MG63 (cell line): ENCODE measurements around the gene ADAMTS5. TPM values are rescaled to one million over a fixed set of nuclear protein-coding genes. Genes with fewer than 3 reads are reported as not detected.

ENCODE experiments used
- DNase-seq: peaks from one replicate; pipeline ENCODE4 v3.0.0-alpha.2; 2020
- H3K27me3 ChIP-seq: fragments of 250-450 bp; sonication (Bioruptor Pico); 2 replicates; pipeline ENCODE4 v1.5.1; 2020; ENCODE audit warnings: mild to moderate bottlenecking, moderate library complexity
- H3K36me3 ChIP-seq: fragments of 250-450 bp; sonication (Bioruptor Pico); 2 replicates; pipeline ENCODE4 v1.5.1; 2020; ENCODE audit warnings: mild to moderate bottlenecking, moderate library complexity
- H3K4me3 ChIP-seq: fragments of 250-450 bp; sonication (Bioruptor Pico); 2 replicates; pipeline ENCODE4 v1.5.1; 2020; ENCODE audit warnings: mild to moderate bottlenecking, moderate library complexity
- H3K9me3 ChIP-seq: fragments of 250-450 bp; sonication (Bioruptor Pico); 2 replicates; pipeline ENCODE4 v1.5.1; 2020; ENCODE audit warnings: mild to moderate bottlenecking, moderate library complexity
- total RNA-seq: library from RNA; depleted of rRNA; stranded (reverse); fragments of >200 nt; shearing (Covaris generic); gene quantifications from 2 replicates; pipeline ENCODE4 v1.2.3, GENCODE V29; 2014; ENCODE audit warnings: low replicate concordance

Gene ADAMTS5
- total RNA-seq, 1 experiment from 2014 or later = 10.3 TPM

DNA sequence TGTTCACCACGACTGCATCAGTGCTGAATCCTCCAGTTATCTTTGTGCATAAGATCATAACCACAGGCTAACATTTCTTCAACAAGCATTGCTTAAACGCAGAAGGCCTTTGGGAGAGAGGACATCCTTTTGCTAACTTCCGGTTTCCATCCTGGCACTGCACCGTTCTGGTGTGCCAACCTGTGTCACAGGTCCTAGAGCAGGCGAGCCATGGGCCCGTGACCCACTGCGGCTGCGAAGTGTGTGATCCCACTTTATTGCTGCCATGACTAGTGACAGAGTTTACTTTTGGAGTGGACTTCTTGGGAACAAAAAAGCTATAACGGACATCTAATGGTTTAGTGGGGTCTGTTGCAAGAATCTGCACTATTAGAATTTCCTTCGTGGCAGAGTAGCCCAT, 42.9 kb downstream of the ADAMTS5 start:
- Histone ChIP-seq H3K36me3 (peaks cover 89% of the 10 kb centered on the region), H3K4me3 (no peak overlapping the region), H3K9me3 (no peaks in the 10 kb centered on the region), H3K27me3 (no peaks in the 10 kb centered on the region)
- no peak for DNase-seq

GRCh38 chr21:26920055-26920454, 46.8 kb downstream of the ADAMTS5 start:
- Histone ChIP-seq H3K27me3 (no peaks in the 10 kb centered on the region), H3K4me3 (no peak overlapping the region), H3K36me3 (peaks cover 56% of the 10 kb centered on the region), H3K9me3 (no peaks in the 10 kb centered on the region)
- peak; percentile 9 for DNase-seq

DNA sequence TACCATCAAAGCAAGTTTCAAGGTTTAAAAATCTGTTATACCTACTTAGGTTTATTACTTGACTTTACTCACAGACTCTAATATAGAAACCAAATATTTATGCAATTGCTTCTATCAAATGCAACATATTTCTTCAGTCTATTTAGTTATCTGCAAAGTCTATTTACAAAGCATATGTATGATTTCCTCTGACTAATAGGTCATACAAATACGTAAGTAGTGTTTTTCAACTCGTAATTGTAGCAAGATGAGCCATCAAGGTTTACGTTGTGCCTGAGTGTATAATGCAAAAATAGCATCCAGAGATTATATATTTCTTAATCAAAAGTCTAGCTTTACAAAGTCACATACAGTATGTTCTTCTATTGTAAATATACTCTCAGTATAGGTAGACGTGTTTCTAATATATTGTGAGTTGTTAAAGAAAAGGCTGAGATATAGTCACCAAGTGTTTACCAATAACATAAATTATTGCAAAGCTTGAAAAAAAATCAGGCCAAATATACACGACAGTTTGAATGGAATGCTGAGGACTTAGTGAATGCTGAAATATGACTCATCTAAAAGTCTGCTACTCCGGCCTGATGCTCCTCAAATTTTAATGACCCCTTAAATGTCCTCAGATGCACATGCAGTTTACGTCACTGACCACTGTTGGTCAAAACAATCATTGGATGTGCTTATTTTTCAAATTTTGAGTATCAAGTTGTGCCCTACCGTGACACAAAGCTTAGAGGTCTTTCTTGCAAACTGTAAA, 48.4 kb downstream of the ADAMTS5 start:
- no peak for DNase-seq
- no peak overlapping the region for H3K4me3 ChIP-seq
- no peaks in the 10 kb centered on the region for H3K9me3 ChIP-seq
- H3K36me3 ChIP-seq = peaks cover 41% of the 10 kb centered on the region
- H3K27me3 ChIP-seq = no peaks in the 10 kb centered on the region

GRCh38 chr21:26916799-26917198, 50.1 kb downstream of the ADAMTS5 start:
- DNase-seq = no peak
- Histone ChIP-seq H3K9me3 (no peaks in the 10 kb centered on the region), H3K4me3 (no peak overlapping the region), H3K27me3 (no peaks in the 10 kb centered on the region), H3K36me3 (peaks cover 24% of the 10 kb centered on the region)

GRCh38 chr21:26914557-26914956, 52.3 kb downstream of the ADAMTS5 start:
- Histone ChIP-seq H3K9me3 (no peaks in the 10 kb centered on the region), H3K4me3 (no peak overlapping the region), H3K27me3 (no peaks in the 10 kb centered on the region), H3K36me3 (peaks cover 6% of the 10 kb centered on the region; the same call in 1 of the 2 replicates)
- no peak for DNase-seq

DNA sequence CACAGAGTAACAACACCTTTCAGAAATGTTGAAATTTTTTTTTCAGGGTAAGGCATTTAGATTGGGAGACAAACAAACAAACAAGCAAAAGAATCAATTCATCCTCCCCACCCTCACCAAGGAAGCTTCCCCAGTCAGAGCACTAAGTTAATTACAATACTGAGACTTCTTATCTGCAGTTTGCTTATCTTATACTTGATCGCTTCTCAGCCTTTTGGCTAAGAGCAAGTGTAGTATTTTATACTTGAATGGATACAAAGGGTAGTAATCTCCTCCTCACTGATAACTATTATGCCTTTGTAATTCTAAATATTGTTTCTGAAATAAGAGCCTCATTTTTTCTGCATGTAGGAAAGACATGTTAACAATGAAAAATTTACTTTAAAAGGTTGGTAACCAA, 54.4 kb downstream of the ADAMTS5 start:
- DNase-seq = no peak
- Histone ChIP-seq H3K27me3 (no peaks in the 10 kb centered on the region), H3K9me3 (no peaks in the 10 kb centered on the region)

DNA sequence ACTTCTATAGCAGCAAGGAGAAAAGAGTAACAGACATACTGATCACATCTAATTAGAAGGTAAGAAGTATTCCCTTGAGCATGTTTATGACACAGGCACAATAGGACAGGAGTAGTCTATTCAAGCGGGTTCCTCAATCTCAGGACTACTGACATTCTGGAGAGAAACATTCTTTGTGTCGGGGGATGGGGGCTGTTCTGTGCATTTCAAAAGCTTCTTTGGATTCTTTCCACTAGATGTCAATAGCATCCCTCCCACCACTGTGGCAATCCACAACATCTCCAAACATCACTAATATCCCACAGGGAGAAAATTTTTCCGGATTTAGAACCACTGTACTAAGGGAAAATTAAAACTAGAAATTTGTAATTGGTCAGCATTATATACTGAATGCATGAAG, 56.9 kb downstream of the ADAMTS5 start:
- Histone ChIP-seq H3K4me3 (no peak overlapping the region), H3K27me3 (no peaks in the 10 kb centered on the region), H3K36me3 (no peaks in the 10 kb centered on the region), H3K9me3 (no peaks in the 10 kb centered on the region)
- DNase-seq = no peak

More for the DNA sequence above, 54.4 kb downstream of the ADAMTS5 start:
- H3K36me3 ChIP-seq = no peaks in the 10 kb centered on the region
- H3K4me3 ChIP-seq = no peak overlapping the region

- no peaks in the 10 kb centered on the region for H3K27me3 ChIP-seq
- no peaks in the 10 kb centered on the region for H3K9me3 ChIP-seq
- no peak for DNase-seq
- H3K4me3 ChIP-seq = no peak overlapping the region
- no peaks in the 10 kb centered on the region for H3K36me3 ChIP-seq
Observed at GRCh38 chr21:26900980-26901379, 65.9 kb downstream of the ADAMTS5 start.

DNA sequence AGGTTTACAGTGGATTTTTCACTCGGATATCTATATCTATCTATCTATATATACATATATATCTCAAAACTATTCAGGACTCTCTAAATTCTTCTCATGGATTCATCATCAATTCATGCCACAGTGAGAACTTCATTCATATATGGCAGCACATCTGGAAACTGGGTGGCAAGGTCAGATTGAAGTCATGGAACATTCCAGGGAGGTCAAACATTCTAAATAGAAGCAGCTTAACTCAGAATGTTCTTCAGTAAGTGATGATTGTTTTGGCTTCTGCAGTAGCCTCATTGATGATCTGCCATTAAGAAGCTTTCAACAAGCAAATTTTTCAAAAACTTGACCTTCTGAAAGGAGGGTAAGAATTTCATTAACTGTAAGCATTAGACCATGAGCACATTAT, 74.7 kb downstream of the ADAMTS5 start:
- H3K4me3 ChIP-seq = no peak overlapping the region
- H3K27me3 ChIP-seq = no peaks in the 10 kb centered on the region
- DNase-seq = no peak
- no peaks in the 10 kb centered on the region for H3K36me3 ChIP-seq
- H3K9me3 ChIP-seq = no peaks in the 10 kb centered on the region

DNA sequence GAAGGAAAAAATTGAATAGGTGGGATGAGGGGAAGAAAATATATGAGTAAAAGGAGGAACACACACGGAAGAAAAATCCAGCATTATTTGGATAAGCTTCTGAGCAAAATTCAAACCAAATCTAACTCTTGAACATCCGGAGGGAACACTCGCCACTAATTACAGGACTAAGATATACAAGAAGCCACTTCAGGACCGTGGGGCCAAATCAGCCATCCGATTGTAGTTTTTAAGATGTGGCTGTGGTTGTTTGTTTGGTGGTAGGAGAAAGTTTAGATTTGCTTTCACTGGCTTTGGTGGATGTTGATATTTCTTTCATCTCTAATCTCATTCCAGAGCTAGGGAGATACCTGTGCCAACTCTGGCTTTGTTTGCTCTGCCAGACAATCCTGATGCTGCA, 78.0 kb downstream of the ADAMTS5 start:
- no peak for DNase-seq
- H3K27me3 ChIP-seq = no peaks in the 10 kb centered on the region
- H3K9me3 ChIP-seq = no peaks in the 10 kb centered on the region
- no peaks in the 10 kb centered on the region for H3K36me3 ChIP-seq
- no peak overlapping the region for H3K4me3 ChIP-seq

DNA sequence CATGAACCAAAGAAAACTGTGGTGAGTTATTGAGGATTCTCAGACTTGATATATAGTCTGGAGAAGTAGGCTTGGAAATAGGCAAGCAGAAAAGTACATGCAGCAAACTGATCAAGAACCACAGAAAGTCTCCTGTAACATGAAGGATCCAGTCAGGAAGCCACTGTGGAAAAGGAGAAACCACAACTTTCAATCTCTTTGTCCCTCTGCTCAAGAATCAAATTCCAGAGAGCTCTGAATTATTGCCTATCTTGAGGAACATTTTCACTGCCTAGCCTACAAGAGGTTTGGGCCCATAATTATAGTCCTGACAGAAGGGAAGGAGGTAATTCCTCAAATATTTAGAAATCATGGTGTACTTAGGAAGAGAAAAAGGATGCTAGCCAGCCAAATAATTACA, 78.6 kb downstream of the ADAMTS5 start:
- no peaks in the 10 kb centered on the region for H3K9me3 ChIP-seq
- H3K36me3 ChIP-seq = no peaks in the 10 kb centered on the region
- no peaks in the 10 kb centered on the region for H3K27me3 ChIP-seq
- no peak for DNase-seq
- H3K4me3 ChIP-seq = no peak overlapping the region

DNA sequence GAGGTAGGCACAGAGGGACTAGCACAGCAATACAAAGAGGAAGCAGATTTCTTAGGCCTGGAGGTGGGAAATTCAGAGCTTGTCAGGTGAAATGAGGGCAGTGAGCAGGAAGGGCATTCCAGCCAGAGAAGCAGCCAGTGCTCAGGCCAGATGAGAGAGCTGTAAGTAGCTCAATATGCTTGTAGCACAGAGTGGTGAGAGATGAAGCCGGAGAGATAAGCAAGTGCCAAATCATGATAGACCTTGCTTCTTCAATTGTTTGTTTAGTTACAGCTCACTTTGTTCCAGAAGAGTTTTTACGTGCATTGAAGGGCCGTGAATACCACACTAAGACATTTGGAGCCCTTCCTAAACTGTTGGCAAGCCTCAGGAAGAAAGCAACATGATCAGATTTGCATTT, 79.6 kb downstream of the ADAMTS5 start:
- no peak overlapping the region for H3K4me3 ChIP-seq
- no peaks in the 10 kb centered on the region for H3K27me3 ChIP-seq
- no peaks in the 10 kb centered on the region for H3K9me3 ChIP-seq
- DNase-seq = peak; percentile 27
- no peaks in the 10 kb centered on the region for H3K36me3 ChIP-seq

- Histone ChIP-seq H3K27me3 (no peaks in the 10 kb centered on the region), H3K9me3 (no peaks in the 10 kb centered on the region), H3K4me3 (no peak overlapping the region), H3K36me3 (no peaks in the 10 kb centered on the region)
- DNase-seq = no peak
Observed at GRCh38 chr21:26884436-26884835, 82.5 kb downstream of the ADAMTS5 start.

DNA sequence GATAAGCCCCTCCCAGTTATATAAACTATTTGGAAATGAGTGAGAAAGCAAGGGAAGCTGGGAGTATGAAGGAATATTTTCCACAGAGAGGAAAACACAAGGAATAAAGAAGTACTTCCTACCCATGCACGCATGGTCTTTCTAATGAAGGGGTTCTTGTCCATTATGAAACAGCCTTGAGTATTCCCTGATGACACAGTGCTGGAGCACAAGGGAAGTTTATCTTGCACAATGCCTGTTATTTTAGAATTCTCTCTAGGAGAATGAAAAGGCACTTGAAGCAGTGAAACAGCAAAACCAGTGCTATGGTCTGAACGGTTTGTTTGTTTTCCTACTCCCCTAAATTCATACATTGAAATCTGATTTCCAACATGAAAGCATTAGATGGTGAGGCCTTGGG, 83.1 kb downstream of the ADAMTS5 start:
- H3K36me3 ChIP-seq = no peaks in the 10 kb centered on the region
- no peak overlapping the region for H3K4me3 ChIP-seq
- no peaks in the 10 kb centered on the region for H3K9me3 ChIP-seq
- H3K27me3 ChIP-seq = no peaks in the 10 kb centered on the region
- no peak for DNase-seq

DNA sequence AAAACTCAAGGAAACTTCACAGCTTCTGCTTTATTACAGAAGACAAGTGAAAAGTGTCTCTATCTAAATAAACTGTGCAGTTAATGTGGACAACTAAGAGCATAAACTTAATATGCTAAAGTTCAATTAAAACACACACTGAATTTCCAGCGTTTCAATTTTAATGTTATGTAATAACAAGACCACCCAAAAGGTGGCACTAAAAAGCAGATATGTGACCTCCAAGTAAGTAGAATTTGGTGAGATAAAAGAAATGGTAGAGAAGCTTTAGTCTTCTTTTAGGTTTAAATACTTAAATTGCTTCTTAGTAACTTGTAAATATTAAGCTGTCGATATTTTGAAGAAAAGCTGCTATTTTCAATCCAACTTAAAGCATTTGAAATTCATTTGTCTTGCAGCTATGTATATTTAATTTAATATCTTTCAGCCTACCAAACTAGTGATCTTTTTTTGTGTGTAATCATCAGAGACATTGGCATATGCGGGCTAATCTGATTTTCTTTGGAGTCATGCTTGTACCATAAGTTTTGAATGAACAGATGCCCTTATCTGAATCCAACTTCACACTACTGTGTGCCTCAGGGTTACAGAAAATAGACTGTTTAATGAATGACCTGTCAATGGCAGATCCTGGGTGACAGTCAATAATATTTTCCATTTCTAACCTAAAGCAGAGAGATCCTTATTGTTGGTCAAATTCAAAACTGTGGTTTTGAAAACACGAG, 85.2 kb downstream of the ADAMTS5 start:
- no peak for DNase-seq
- Histone ChIP-seq H3K9me3 (no peaks in the 10 kb centered on the region), H3K27me3 (no peaks in the 10 kb centered on the region), H3K4me3 (no peak overlapping the region), H3K36me3 (no peaks in the 10 kb centered on the region)

GRCh38 chr21:26877018-26877417, 89.9 kb downstream of the ADAMTS5 start:
- H3K36me3 ChIP-seq = no peaks in the 10 kb centered on the region
- H3K27me3 ChIP-seq = no peaks in the 10 kb centered on the region
- H3K4me3 ChIP-seq = no peak overlapping the region
- DNase-seq = no peak
- H3K9me3 ChIP-seq = 0 out of 2 replicates have a peak, but pooled peaks cover 3% of the 10 kb centered on the region

GRCh38 chr21:26874347-26874746, 92.5 kb downstream of the ADAMTS5 start:
- Histone ChIP-seq H3K4me3 (no peak overlapping the region), H3K27me3 (no peaks in the 10 kb centered on the region), H3K9me3 (0 out of 2 replicates have a peak, but pooled peaks cover 3% of the 10 kb centered on the region), H3K36me3 (no peaks in the 10 kb centered on the region)
- DNase-seq = no peak
